ENCODE measurements around the gene AKIRIN1. TPM values are rescaled to one million over a fixed set of nuclear protein-coding genes. Genes with fewer than 3 reads are reported as not detected.
"Not testable (repeated sequence)": the region's sequence is repeated elsewhere in the genome, so short reads cannot be mapped to it uniquely, and the experiment has no call there.

AKIRIN1 gene
- total RNA-seq, 5 donors from 2014 or later (not counting 1 experiment from before 2014, with no cell fraction given) = 62.7 to 79.8 (median 72.7) TPM

GRCh38 chr1:38973659-38974437 lies 17.2 kb upstream of the AKIRIN1 start:
- Histone ChIP-seq H3K27me3 (replicated peaks in 1 of 2; ENCODE audit: control insufficient read depth in 2 of 2, extremely low read depth in 1 of 2, insufficient read depth in 2 of 2, low read length in 1 of 2) (no peaks in the 10 kb centered on the region), H3K36me3 (ENCODE audit: control insufficient read depth in 2 of 2, extremely low read depth in 1 of 2, insufficient read depth in 1 of 2, low read length in 1 of 2) (no peaks in the 10 kb centered on the region), H3K4me1 (ENCODE audit: control insufficient read depth in 1 of 2, extremely low read depth in 1 of 2, insufficient read depth in 2 of 2, low read length in 2 of 2) (peaks cover 4 to 21% of the 10 kb centered on the region in 2 experiments), H3K27ac (ENCODE audit: low read length) (no peak overlapping the region), H3K4me3 (ENCODE audit: control insufficient read depth in 1 of 2, extremely low read depth in 1 of 2, low read length in 1 of 2) (no peak overlapping the region), H3K9me3 (peaks cover 5% of the 10 kb centered on the region)
- no peak for DNase-seq
- POLR2A ChIA-PET = no interaction called here
- Mint-ChIP-seq H3K4me3 (no peak overlapping the region), H3K27ac (no peak overlapping the region), H3K36me3 (no peaks in the 10 kb centered on the region), H3K27me3 (no peaks in the 10 kb centered on the region), H3K4me1 (peaks cover 7 to 17% (median 13%) of the 10 kb centered on the region in 3 donors), H3K9me3 (no peaks in the 10 kb centered on the region)
- WGBS (ENCODE audit: insufficient coverage) = 100% methylated on average over 1 of the region's 13 CpGs
- no peak for ATAC-seq (replicated peaks in 1 of 4)
- CTCF ChIA-PET = interaction anchor here in 1 of 2 donors (0.7 kb wide), 1 partner anchor 1153 kb away, joined by 9 read pairs; no protein-coding TSS in a partner anchor

GRCh38 chr1:38977399-38978244 lies 13.5 kb upstream of the AKIRIN1 start:
- not testable (repeated sequence) for H3K27me3 Mint-ChIP-seq; H3K36me3 ChIP-seq (ENCODE audit: control insufficient read depth in 2 of 2, extremely low read depth in 1 of 2, insufficient read depth in 1 of 2, low read length in 1 of 2); H3K9me3 Mint-ChIP-seq; H3K36me3 Mint-ChIP-seq; H3K9me3 ChIP-seq; H3K27me3 ChIP-seq (replicated peaks in 1 of 2; ENCODE audit: control insufficient read depth in 2 of 2, extremely low read depth in 1 of 2, insufficient read depth in 2 of 2, low read length in 1 of 2)
- Histone ChIP-seq H3K4me1 (ENCODE audit: control insufficient read depth in 1 of 2, extremely low read depth in 1 of 2, insufficient read depth in 2 of 2, low read length in 2 of 2) (peaks cover 4 to 21% of the 10 kb centered on the region in 2 experiments), H3K27ac (ENCODE audit: low read length) (peak overlapping the region; percentile 63), H3K4me3 (ENCODE audit: control insufficient read depth in 1 of 2, extremely low read depth in 1 of 2, low read length in 1 of 2) (peak overlapping the region; percentile 14 to 23)
- Mint-ChIP-seq H3K27ac (peak overlapping the region; percentile 88 to 89), H3K4me1 (peaks cover 13 to 16% (median 15%) of the 10 kb centered on the region in 3 donors), H3K4me3 (peak overlapping the region; percentile 60 to 66 (median 61))
- WGBS (ENCODE audit: insufficient coverage) = 10% methylated on average over 4 of the region's 12 CpGs
- DNase-seq = peak; percentile 48 to 84 (median 68)
- ChIA-PET POLR2A (interaction anchor here (0.6 to 1.4 kb wide), 4 partner anchors 15 to 66 kb away, joined by 3 to 6 read pairs (median 4); partner anchors contain the start of gene NDUFS5 (in 1 of the 2)), CTCF (interaction anchor here (0.6 to 1.1 kb wide), 7 partner anchors 11 to 1554 kb away, joined by 3 to 8 read pairs (median 5); partner anchors contain the start of genes NDUFS5 (in 1 of the 2) and ZNF684 (in 1 of the 2))
- peak; percentile 72 to 84 (median 82) for ATAC-seq (replicated peaks in 1 of 4)

GRCh38 chr1:38978245-38978542 lies 12.9 kb upstream of the AKIRIN1 start:
- not testable (repeated sequence) for ATAC-seq (replicated peaks in 1 of 4); H3K27me3 ChIP-seq (replicated peaks in 1 of 2; ENCODE audit: control insufficient read depth in 2 of 2, extremely low read depth in 1 of 2, insufficient read depth in 2 of 2, low read length in 1 of 2); H3K27me3 Mint-ChIP-seq; H3K36me3 ChIP-seq (ENCODE audit: control insufficient read depth in 2 of 2, extremely low read depth in 1 of 2, insufficient read depth in 1 of 2, low read length in 1 of 2); H3K4me3 ChIP-seq (ENCODE audit: control insufficient read depth in 1 of 2, extremely low read depth in 1 of 2, low read length in 1 of 2); H3K9me3 ChIP-seq; H3K36me3 Mint-ChIP-seq; H3K9me3 Mint-ChIP-seq
- POLR2A ChIA-PET = interaction anchor here (0.6 to 1.4 kb wide), 3 partner anchors 15 to 48 kb away, joined by 3 to 5 read pairs (median 3); partner anchors contain the start of gene NDUFS5 (in 1 of the 2)
- H3K27ac ChIP-seq (ENCODE audit: low read length) = peak overlapping the region; percentile 63
- peak in 24 of 35 experiments; percentile 4 to 51 (median 19) for DNase-seq
- Mint-ChIP-seq H3K4me1 (peaks cover 7 to 15% (median 11%) of the 10 kb centered on the region in 3 donors), H3K4me3 (peak overlapping the region; percentile 60 to 66 (median 61)), H3K27ac (peak overlapping the region; percentile 88 to 89)
- WGBS (ENCODE audit: insufficient coverage) = 90% methylated on average over 2 of the region's 6 CpGs
- peaks cover 4 to 21% of the 10 kb centered on the region in 2 experiments for H3K4me1 ChIP-seq (ENCODE audit: control insufficient read depth in 1 of 2, extremely low read depth in 1 of 2, insufficient read depth in 2 of 2, low read length in 2 of 2)
- CTCF ChIA-PET = interaction anchor here in 1 of 2 donors (0.6 to 1.1 kb wide), 5 partner anchors 10 to 60 kb away, joined by 3 to 8 read pairs (median 5); partner anchors contain the start of gene NDUFS5

- H3K9me3 ChIP-seq; H3K4me3 ChIP-seq (ENCODE audit: control insufficient read depth in 1 of 2, extremely low read depth in 1 of 2, low read length in 1 of 2); H3K27me3 Mint-ChIP-seq; H3K36me3 ChIP-seq (ENCODE audit: control insufficient read depth in 2 of 2, extremely low read depth in 1 of 2, insufficient read depth in 1 of 2, low read length in 1 of 2); ATAC-seq (replicated peaks in 1 of 4); CTCF ChIA-PET; H3K27ac Mint-ChIP-seq; DNase-seq; H3K27ac ChIP-seq (ENCODE audit: low read length); H3K36me3 Mint-ChIP-seq; H3K4me3 Mint-ChIP-seq; H3K9me3 Mint-ChIP-seq; H3K27me3 ChIP-seq (replicated peaks in 1 of 2; ENCODE audit: control insufficient read depth in 2 of 2, extremely low read depth in 1 of 2, insufficient read depth in 2 of 2, low read length in 1 of 2): not testable (repeated sequence)
- H3K4me1 Mint-ChIP-seq = peaks cover 6 to 15% (median 11%) of the 10 kb centered on the region in 3 donors
- WGBS (ENCODE audit: insufficient coverage) = no CpG with 5 or more reads among the region's 1 CpG
- POLR2A ChIA-PET = interaction anchor here in 1 of 2 donors (0.7 kb wide), 1 partner anchor 15 kb away, joined by 8 read pairs; no protein-coding TSS in a partner anchor
- peaks cover 4 to 21% of the 10 kb centered on the region in 2 experiments for H3K4me1 ChIP-seq (ENCODE audit: control insufficient read depth in 1 of 2, extremely low read depth in 1 of 2, insufficient read depth in 2 of 2, low read length in 2 of 2)
Measured at GRCh38 chr1:38979380-38979779, 11.7 kb upstream of the AKIRIN1 start.

- Histone ChIP-seq H3K27me3 (replicated peaks in 1 of 2; ENCODE audit: control insufficient read depth in 2 of 2, extremely low read depth in 1 of 2, insufficient read depth in 2 of 2, low read length in 1 of 2) (no peaks in the 10 kb centered on the region), H3K36me3 (ENCODE audit: control insufficient read depth in 2 of 2, extremely low read depth in 1 of 2, insufficient read depth in 1 of 2, low read length in 1 of 2) (peaks cover 3 to 5% of the 10 kb centered on the region in 2 donors), H3K4me3 (ENCODE audit: control insufficient read depth in 1 of 2, extremely low read depth in 1 of 2, low read length in 1 of 2) (no peak overlapping the region), H3K9me3 (no peaks in the 10 kb centered on the region), H3K27ac (ENCODE audit: low read length) (peak overlapping the region; percentile 83), H3K4me1 (ENCODE audit: control insufficient read depth in 1 of 2, extremely low read depth in 1 of 2, insufficient read depth in 2 of 2, low read length in 2 of 2) (peaks cover 12 to 32% of the 10 kb centered on the region in 2 experiments)
- DNase-seq (no peak), ATAC-seq (replicated peaks in 1 of 4) (no peak)
- Mint-ChIP-seq H3K36me3 (peaks cover 9% of the 10 kb centered on the region), H3K27me3 (peaks cover 0 to 3% of the 10 kb centered on the region in 2 donors), H3K4me3 (peak overlapping the region; percentile 79 to 87 (median 81)), H3K27ac (peak overlapping the region; percentile 87 to 91), H3K4me1 (peaks cover 29 to 40% (median 34%) of the 10 kb centered on the region in 3 donors), H3K9me3 (no peaks in the 10 kb centered on the region)
- ChIA-PET POLR2A (interaction anchor here in 1 of 2 donors (0.6 kb wide), 1 partner anchor 274 kb away, joined by 4 read pairs; no protein-coding TSS in a partner anchor), CTCF (interaction anchor here in 1 of 2 donors (0.6 to 1.0 kb wide), 2 partner anchors 9 to 1685 kb away, joined by 3 read pairs; no protein-coding TSS in a partner anchor)
- 60% methylated on average over 2 of the region's 2 CpGs for WGBS (ENCODE audit: insufficient coverage)
Measured at GRCh38 chr1:38989979-38990378, 1.1 kb upstream of the AKIRIN1 start.

Measured in T-cell (primary cell).